Prostate gland (tissue), 2 donors: ENCODE data around the gene SBNO2.

Experiments
- POLR2A ChIP-seq: fragments of 450-650 bp; IDR thresholded peaks from one replicate; pipeline ENCODE4 v1.6.1; 2016; ENCODE audit warnings: antibody characterized with exemption, mild to moderate bottlenecking
- POLR2AphosphoS5 ChIP-seq: sonication (generic); formaldehyde crosslinking; IDR thresholded peaks from one replicate; pipeline ENCODE4 v1.6.1; 2017; ENCODE audit warnings: antibody characterized with exemption
- TF ChIP-seq, protein P1 (sequence below), 4 experiments: fragments of 200-600 bp in 2 of 4; fragments of 450-650 bp in 2 of 4; sonication (generic) in 2 of 4; IDR thresholded peaks; 1 replicate in 3 of 4; 2 replicates in 1 of 4; pipeline ENCODE4 v1.5.1; 2016 to 2019; ENCODE audit warnings: antibody characterized with exemption in 4 of 4, mild to moderate bottlenecking in 2 of 4, moderate library complexity in 2 of 4

DNA sequence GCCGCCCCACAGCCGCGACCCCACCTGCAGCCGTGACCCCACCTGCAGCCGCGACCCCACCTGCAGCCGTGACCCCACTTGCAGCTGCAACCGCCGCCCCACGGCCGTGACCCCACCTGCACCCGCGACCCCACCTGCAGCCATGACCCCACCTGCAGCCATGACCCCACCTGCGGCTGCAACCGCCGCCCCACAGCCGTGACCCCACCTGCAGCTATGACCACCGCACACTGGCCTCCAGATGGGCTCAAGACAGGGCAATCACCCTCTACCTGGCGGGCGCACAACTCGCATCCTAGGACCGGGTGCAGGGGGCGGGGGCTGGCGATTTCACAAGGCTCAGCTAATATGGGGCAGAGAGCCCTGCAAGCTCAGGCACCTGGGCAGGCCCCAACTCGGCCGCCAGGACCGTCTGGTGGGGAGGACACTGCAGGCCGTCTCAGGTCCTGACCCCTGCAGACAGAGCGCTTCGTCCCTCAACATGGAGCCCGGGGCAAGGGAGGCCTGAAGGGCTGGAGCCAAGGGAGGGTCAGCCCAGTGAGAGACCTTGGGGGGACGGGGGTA, 15.1 kb downstream of the SBNO2 start:
- TF ChIP-seq, protein P1, sequence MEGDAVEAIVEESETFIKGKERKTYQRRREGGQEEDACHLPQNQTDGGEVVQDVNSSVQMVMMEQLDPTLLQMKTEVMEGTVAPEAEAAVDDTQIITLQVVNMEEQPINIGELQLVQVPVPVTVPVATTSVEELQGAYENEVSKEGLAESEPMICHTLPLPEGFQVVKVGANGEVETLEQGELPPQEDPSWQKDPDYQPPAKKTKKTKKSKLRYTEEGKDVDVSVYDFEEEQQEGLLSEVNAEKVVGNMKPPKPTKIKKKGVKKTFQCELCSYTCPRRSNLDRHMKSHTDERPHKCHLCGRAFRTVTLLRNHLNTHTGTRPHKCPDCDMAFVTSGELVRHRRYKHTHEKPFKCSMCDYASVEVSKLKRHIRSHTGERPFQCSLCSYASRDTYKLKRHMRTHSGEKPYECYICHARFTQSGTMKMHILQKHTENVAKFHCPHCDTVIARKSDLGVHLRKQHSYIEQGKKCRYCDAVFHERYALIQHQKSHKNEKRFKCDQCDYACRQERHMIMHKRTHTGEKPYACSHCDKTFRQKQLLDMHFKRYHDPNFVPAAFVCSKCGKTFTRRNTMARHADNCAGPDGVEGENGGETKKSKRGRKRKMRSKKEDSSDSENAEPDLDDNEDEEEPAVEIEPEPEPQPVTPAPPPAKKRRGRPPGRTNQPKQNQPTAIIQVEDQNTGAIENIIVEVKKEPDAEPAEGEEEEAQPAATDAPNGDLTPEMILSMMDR (IDR thresholded peaks at IDR 0.05), result no peak
- TF ChIP-seq POLR2A (no peak), POLR2AphosphoS5 (no peak)
